BJ (cell line): ENCODE results near the gene MEIG1. TPM values are rescaled to one million over a fixed set of nuclear protein-coding genes. Genes with fewer than 3 reads are reported as not detected.
"Not testable (repeated sequence)": the region's sequence is repeated elsewhere in the genome, so short reads cannot be mapped to it uniquely, and the experiment has no call there.

ENCODE experiments used
- CTCF ChIA-PET: fragments of 350-600 bp; formaldehyde crosslinking; extraction: SDS; loops from one replicate; lab custom pipeline; 2021; ENCODE audit warnings: antibody characterized with exemption, inconsistent platforms; lab: Yijun Ruan, JAX
- POLR2A ChIA-PET: fragments of 300-600 bp; sonication (Branson Sonifier 250); formaldehyde crosslinking; extraction: SDS; loops from one replicate; lab custom pipeline; 2021; ENCODE audit warnings: antibody characterized with exemption; lab: Charles Lee
- DNase-seq: peaks from one replicate; pipeline ENCODE4 v3.0.0-alpha.2; 2011; ENCODE audit warnings: low read depth
- H3K27me3 ChIP-seq: 2 replicates; pipeline ENCODE4 v1.6.0; 2011; ENCODE audit warnings: low read length; ENCODE audit not compliant: control insufficient read depth, insufficient read depth
- H3K36me3 ChIP-seq: 2 replicates; pipeline ENCODE4 v1.5.1; 2011; ENCODE audit warnings: low read length; ENCODE audit not compliant: control insufficient read depth, insufficient read depth
- H3K4me3 ChIP-seq: 2 replicates; pipeline ENCODE4 v1.5.1; 2011; ENCODE audit warnings: low read depth, mild to moderate bottlenecking, control low read depth, low read length
- polyA plus RNA-seq: library from polyadenylated mRNA; depleted of rRNA; stranded (reverse); fragments of >200 nt; gene quantifications from 2 replicates; pipeline ENCODE4 v1.2.3, GENCODE V29; 2011
- TF ChIP-seq, protein P1 (sequence below): IDR thresholded peaks from 2 replicates; pipeline ENCODE4 v1.5.1; 2011; ENCODE audit warnings: low read depth, mild to moderate bottlenecking, control low read depth, inconsistent platforms, low read length, moderate library complexity; ENCODE audit not compliant: insufficient read depth

Gene MEIG1
- polyA plus RNA-seq, 1 experiment, result not detected

DNA sequence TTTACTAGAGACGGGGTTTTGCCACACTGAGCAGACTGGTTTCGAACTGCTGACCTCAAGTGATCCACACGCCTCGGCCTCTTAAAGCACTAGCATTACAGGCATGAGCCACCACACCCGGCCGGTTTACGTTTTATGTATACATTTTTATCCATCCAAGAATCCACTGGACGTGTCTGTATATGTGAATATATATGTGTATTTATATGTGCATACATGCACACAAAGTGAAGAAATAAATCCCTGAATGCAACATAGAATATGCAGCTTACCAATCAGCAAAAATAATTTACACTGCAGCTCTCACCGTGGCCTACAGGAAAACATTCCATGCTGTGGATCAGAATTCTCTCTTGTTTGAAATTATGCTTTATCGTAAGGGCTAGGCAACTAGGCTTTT is 28.6 kb upstream of the MEIG1 start:
- peaks cover 11% of the 10 kb centered on the region for H3K36me3 ChIP-seq
- CTCF ChIA-PET, result no interaction called here

DNA sequence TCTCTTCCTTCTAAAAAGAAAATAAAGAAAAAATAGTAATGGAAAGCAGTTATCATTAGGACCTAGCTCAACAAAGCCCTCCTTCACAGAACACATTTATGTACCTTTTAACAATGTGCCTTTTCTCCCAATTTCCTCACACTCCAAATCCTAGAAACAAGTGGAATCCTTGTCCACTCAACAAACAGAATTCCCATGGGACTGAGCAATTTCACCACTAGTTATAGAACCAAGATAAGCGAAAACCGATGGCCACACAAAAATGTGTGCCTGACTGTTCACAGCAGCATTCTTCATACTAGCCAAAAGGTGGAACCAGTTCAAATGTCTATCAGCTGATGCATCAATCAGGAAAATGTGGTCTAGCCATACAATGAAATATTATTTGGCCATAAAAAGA is 22.6 kb upstream of the MEIG1 start:
- H3K27me3 ChIP-seq, result no peaks in the 10 kb centered on the region
- CTCF ChIA-PET, result no interaction called here
- POLR2A ChIA-PET, result no interaction called here
- DNase-seq, result no peak
- TF ChIP-seq, protein P1, sequence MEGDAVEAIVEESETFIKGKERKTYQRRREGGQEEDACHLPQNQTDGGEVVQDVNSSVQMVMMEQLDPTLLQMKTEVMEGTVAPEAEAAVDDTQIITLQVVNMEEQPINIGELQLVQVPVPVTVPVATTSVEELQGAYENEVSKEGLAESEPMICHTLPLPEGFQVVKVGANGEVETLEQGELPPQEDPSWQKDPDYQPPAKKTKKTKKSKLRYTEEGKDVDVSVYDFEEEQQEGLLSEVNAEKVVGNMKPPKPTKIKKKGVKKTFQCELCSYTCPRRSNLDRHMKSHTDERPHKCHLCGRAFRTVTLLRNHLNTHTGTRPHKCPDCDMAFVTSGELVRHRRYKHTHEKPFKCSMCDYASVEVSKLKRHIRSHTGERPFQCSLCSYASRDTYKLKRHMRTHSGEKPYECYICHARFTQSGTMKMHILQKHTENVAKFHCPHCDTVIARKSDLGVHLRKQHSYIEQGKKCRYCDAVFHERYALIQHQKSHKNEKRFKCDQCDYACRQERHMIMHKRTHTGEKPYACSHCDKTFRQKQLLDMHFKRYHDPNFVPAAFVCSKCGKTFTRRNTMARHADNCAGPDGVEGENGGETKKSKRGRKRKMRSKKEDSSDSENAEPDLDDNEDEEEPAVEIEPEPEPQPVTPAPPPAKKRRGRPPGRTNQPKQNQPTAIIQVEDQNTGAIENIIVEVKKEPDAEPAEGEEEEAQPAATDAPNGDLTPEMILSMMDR, result no peak
- peaks cover 8% of the 10 kb centered on the region for H3K36me3 ChIP-seq
- no peak overlapping the region for H3K4me3 ChIP-seq

More for the DNA sequence above, 28.6 kb upstream of the MEIG1 start:
- H3K27me3 ChIP-seq, result no peaks in the 10 kb centered on the region
- POLR2A ChIA-PET, result no interaction called here
- DNase-seq, result no peak
- TF ChIP-seq, protein P1, result no peak
- no peak overlapping the region for H3K4me3 ChIP-seq

DNA sequence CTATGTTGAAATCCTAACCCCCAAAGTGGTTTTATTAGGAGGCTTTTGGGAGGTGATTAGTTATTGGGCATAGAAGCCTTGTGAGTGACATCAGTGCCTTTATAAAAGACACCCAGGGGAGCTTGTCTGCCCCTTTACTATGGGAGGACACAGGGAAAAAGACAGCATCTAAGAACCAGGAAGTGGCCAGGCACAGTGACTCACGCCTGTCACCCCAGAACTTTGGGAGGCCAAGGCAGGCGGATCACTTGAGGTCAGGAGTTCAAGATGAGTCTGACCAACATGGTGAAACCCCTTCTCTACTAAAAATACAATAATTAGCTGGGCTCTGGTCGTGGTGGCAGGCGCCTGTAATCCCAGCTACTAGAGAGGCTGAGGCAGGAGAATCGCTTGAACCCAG is 20.2 kb upstream of the MEIG1 start:
- DNase-seq, H3K4me3 ChIP-seq, POLR2A ChIA-PET, CTCF ChIA-PET, H3K27me3 ChIP-seq, H3K36me3 ChIP-seq: not testable (repeated sequence)

DNA sequence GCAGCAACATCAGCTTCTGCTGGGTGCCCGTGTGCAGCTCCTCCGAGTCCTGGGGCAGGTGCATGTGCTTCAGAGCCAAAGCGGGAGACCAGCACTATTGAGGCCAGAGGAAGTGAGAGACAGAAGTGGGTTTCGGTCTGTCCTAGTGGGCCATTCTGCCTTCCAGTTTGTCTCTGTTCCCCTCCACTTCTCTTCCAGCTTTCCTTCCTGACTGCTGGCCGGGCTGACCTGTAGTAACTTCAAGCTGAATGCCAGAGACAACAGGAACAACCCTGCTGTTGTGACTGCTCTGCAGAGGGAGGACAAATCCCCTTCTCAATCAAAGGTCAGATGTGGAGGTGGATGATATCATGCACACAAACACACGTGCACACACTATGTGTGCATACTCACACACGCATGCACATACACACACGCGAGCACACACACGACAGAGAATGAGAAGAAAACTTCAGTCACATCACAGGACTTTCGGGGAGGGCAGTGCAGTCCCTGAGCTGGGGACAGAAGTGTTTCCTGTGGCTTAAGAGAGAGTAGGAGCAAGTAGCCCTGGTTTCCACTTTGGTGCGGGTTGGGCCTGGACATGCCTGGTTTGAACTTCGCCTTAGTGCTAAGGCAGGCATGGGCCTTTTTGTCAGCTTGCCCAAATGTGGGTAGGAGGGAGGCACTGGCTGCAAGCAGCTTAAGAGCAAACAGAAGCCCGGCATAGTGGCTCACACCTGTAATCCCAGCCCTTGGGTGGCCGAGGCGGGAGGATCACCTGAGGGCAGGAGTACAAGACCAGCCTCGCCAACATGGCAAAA is 16.8 kb upstream of the MEIG1 start:
- H3K36me3 ChIP-seq, POLR2A ChIA-PET, H3K4me3 ChIP-seq, CTCF ChIA-PET, DNase-seq, H3K27me3 ChIP-seq: not testable (repeated sequence)

DNA sequence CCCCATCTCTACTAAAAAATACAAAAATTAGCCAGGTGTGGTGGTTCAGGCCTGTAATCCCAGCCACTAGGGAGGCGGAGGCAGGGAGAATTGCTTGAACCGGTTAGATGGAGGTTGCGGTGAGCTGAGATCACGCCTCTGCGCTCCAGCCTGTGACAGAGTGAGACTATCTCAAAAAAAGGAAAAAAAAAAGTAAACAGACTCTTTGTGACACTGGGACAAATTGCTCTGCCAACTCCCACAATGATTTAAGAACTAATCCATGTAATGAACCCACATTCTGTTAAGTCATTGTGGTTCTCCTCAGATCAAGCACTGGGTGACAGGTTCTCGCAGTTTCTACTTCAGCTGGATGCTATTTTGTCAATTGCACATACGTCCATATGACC is 16.2 kb upstream of the MEIG1 start:
- POLR2A ChIA-PET, result not testable (repeated sequence)

DNA sequence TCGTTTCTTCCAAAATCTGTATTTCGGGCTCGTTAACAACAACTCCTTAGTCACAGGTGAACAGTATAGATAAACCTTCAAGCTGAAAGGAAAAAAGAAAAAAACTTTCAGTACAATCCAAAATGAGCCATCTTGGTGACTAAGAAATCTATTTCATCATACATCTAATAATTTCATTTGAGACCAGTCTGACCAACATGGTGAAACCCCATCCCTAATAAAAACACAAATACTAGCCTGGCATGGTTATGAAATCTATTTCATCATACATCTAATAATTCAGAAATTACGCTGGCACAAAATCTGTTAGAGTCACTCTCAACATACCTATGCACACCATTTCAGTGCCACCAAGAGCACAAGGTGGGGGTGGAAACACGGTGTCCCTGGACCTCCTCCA is 14.1 kb upstream of the MEIG1 start:
- ChIA-PET POLR2A (no interaction called here), CTCF (no interaction called here)
- Histone ChIP-seq H3K27me3 (no peaks in the 10 kb centered on the region), H3K36me3 (peaks cover 2% of the 10 kb centered on the region), H3K4me3 (no peak overlapping the region)
- TF ChIP-seq, protein P1, result no peak
- DNase-seq, result no peak

More for the DNA sequence above, 16.2 kb upstream of the MEIG1 start:
- H3K27me3 ChIP-seq, DNase-seq, H3K36me3 ChIP-seq, CTCF ChIA-PET, H3K4me3 ChIP-seq: not testable (repeated sequence)

DNA sequence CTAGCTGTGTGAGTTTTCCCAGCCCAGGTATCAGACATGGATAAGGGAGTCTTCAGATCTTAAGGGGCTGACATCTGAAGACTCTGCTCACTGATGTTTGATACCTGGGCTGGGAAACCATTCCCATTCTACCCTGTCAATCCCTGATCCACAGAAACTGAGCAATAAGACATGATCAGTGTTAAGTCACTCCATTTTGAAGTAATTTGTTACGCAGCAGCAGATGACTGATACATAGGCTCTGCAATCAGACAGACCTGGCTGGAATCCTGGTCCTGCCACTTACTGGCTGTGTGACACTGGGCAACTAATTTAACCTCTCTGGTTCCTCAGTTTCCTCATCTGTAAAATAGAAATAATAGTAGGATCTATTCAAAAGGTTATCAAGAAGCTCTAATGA is 11.9 kb upstream of the MEIG1 start:
- peaks cover 2% of the 10 kb centered on the region for H3K36me3 ChIP-seq
- ChIA-PET CTCF (no interaction called here), POLR2A (no interaction called here)
- TF ChIP-seq, protein P1, result no peak
- H3K27me3 ChIP-seq, result no peaks in the 10 kb centered on the region
- no peak overlapping the region for H3K4me3 ChIP-seq
- no peak for DNase-seq
